GM12878 (cell line): ENCODE data around the gene ZBED5. TPM values are rescaled to one million over a fixed set of nuclear protein-coding genes. Genes with fewer than 3 reads are reported as not detected.
A peak's percentile ranks its signal among the peaks of the same experiment; 100 is the strongest.

Experiments
- BACH1 ChIP-seq: fragments of 450-650 bp; IDR thresholded peaks from 2 replicates; pipeline ENCODE4 v1.6.1; 2017; ENCODE audit warnings: mild to moderate bottlenecking, borderline replicate concordance
- CBFB ChIP-seq: IDR thresholded peaks from 2 replicates; pipeline ENCODE4 v1.6.1; 2016; ENCODE audit warnings: antibody characterized with exemption, low read depth
- DPF2 ChIP-seq: fragments of 450-650 bp; IDR thresholded peaks from 2 replicates; pipeline ENCODE4 v1.6.1; 2017; ENCODE audit warnings: mild to moderate bottlenecking
- ESRRA ChIP-seq: IDR thresholded peaks from 2 replicates; pipeline ENCODE4 v1.6.1; 2012; ENCODE audit warnings: mild to moderate bottlenecking, low read length, improper control_type of control experiment
- EZH2 ChIP-seq: IDR thresholded peaks from 2 replicates; pipeline ENCODE4 v1.6.1; 2012; ENCODE audit warnings: low read depth, mild to moderate bottlenecking, control low read depth, inconsistent platforms, low read length, borderline replicate concordance; ENCODE audit not compliant: control insufficient read depth
- FOXK2 ChIP-seq: fragments of 450-650 bp; IDR thresholded peaks from 2 replicates; pipeline ENCODE4 v1.6.1; 2017; ENCODE audit warnings: mild to moderate bottlenecking, moderate library complexity
- MYB ChIP-seq: fragments of 150-350 bp; IDR thresholded peaks from 2 replicates; pipeline ENCODE4 v1.6.1; 2014; ENCODE audit warnings: mild to moderate bottlenecking, low read depth, low read length, borderline replicate concordance
- SIN3A ChIP-seq: IDR thresholded peaks from 2 replicates; pipeline ENCODE4 v1.6.1; 2012; ENCODE audit warnings: low read depth, low read length, improper control_type of control experiment
- SMAD5 ChIP-seq: IDR thresholded peaks from 2 replicates; pipeline ENCODE4 v1.6.1; 2016; ENCODE audit warnings: antibody characterized with exemption, low read depth
- STAT1 ChIP-seq: fragments of 450-650 bp; conservative IDR thresholded peaks from 2 replicates; pipeline ENCODE4 v1.6.1; 2014; ENCODE audit warnings: antibody characterized with exemption, mild to moderate bottlenecking
- STAT3 ChIP-seq: IDR thresholded peaks from 2 replicates; pipeline ENCODE4 v1.6.1; 2011; ENCODE audit warnings: low read depth, low read length, improper control_type of control experiment
- polyA plus RNA-seq, 11 experiments: library from polyadenylated mRNA; depleted of rRNA in 4 of 11; unstranded in 6 of 11; stranded (reverse) in 5 of 11; fragments of >200 nt; fragmentation: Nextera tagmentation in 4 of 11; fragmentation: Illumina TruSeq in 1 of 11; extraction: Ambion mirVana in 4 of 11; extraction: Trizol in 1 of 11; gene quantifications; 1 replicate in 1 of 11; 2 replicates in 10 of 11; pipeline versions ENCODE4 v1.2.1 to v1.2.3, GENCODE V29; 2011 to 2016; ENCODE audit warnings: inconsistent platforms in 2 of 11, missing spikeins in 2 of 11, low read depth in 1 of 11
- total RNA-seq, 4 experiments: library from RNA; depleted of rRNA in 3 of 4; stranded (reverse); fragments of >200 nt in 3 of 4; fragmentation: Illumina TruSeq in 1 of 4; extraction: Trizol in 1 of 4; gene quantifications; 2 replicates each; pipeline versions ENCODE4 v1.2.1 to v1.2.3, GENCODE V29; 2013 to 2021
- TF ChIP-seq, protein P1 (sequence below): fragments of 450-650 bp; formaldehyde crosslinking; IDR thresholded peaks from 2 replicates; pipeline ENCODE4 v1.5.0; 2022; ENCODE audit warnings: mild to moderate bottlenecking, missing genetic modification characterization
- TF ChIP-seq, protein P2 (sequence below): IDR thresholded peaks from 2 replicates; pipeline ENCODE4 v1.6.1; 2011; ENCODE audit warnings: low read depth, mild to moderate bottlenecking, low read length, moderate library complexity, borderline replicate concordance; ENCODE audit errors: extremely low read depth
- TF ChIP-seq, protein P3 (sequence below): fragments of 450-650 bp; conservative IDR thresholded peaks from 2 replicates; pipeline ENCODE4 v1.6.1; 2017; ENCODE audit warnings: mild to moderate bottlenecking, moderate library complexity
- TF ChIP-seq, protein P4 (sequence below): fragments of 450-650 bp; IDR thresholded peaks from 2 replicates; pipeline ENCODE4 v1.6.1; 2016; ENCODE audit warnings: mild to moderate bottlenecking
- TF ChIP-seq, protein P5 (sequence below): IDR thresholded peaks from 2 replicates; pipeline ENCODE4 v1.6.1; 2011; ENCODE audit warnings: low read depth, low read length, improper control_type of control experiment, borderline replicate concordance
- TF ChIP-seq, protein P6 (sequence below), 3 experiments: IDR thresholded peaks in 2 of 3; conservative IDR thresholded peaks in 1 of 3; 2 replicates each; pipeline ENCODE4 v1.5.1; 2011; ENCODE audit warnings: low read depth in 3 of 3, low read length in 3 of 3, mild to moderate bottlenecking in 3 of 3, control low read depth in 2 of 3, moderate library complexity in 2 of 3, inconsistent platforms in 1 of 3, mixed read lengths in 1 of 3; ENCODE audit not compliant: control insufficient read depth in 2 of 3, insufficient read depth in 1 of 3; ENCODE audit errors: extremely low read depth in 1 of 3

ZBED5 gene
- total and polyA plus RNA-seq, 10 of the 15 experiments (the other 5 are each of a cell fraction or from before 2014, with no cell fraction given) = 27.3 to 86.8 (median 37.6) TPM

DNA sequence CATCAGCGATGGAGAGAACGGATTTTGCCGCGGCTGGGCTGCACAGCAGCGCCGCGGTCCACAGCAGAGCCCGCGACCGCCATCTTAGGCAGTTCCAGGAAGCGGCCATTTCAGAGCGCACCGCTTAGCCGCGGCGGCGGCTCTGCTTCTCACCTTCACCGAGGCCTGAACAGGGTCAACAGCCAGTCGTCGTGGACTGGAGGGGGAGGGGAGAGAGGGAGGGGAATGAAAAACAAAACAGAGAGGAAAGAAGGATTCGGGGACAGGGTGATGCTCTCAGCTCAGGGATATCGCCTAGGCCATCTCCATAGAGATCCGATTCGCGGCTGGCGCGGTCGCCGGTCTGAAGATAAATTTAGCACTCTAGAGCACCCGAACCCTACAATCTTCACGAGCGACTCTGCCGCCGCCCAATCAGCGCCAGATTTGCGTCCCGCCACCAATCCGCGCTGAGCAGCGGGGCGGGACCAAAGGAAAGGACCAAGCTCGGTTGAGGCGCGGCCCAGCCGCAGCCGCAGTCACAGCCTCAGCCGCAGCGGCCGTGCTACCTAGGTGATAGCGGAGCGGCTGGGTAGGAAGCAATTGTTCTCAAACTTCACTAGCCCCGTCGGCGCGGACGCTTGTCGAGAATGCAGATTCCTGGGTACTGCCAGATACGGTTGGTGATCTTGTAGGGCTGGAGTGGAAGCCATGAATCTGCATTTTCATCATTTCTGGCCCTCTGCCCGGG, at the start of gene ZBED5 (continued):
- TF ChIP-seq, protein P1, sequence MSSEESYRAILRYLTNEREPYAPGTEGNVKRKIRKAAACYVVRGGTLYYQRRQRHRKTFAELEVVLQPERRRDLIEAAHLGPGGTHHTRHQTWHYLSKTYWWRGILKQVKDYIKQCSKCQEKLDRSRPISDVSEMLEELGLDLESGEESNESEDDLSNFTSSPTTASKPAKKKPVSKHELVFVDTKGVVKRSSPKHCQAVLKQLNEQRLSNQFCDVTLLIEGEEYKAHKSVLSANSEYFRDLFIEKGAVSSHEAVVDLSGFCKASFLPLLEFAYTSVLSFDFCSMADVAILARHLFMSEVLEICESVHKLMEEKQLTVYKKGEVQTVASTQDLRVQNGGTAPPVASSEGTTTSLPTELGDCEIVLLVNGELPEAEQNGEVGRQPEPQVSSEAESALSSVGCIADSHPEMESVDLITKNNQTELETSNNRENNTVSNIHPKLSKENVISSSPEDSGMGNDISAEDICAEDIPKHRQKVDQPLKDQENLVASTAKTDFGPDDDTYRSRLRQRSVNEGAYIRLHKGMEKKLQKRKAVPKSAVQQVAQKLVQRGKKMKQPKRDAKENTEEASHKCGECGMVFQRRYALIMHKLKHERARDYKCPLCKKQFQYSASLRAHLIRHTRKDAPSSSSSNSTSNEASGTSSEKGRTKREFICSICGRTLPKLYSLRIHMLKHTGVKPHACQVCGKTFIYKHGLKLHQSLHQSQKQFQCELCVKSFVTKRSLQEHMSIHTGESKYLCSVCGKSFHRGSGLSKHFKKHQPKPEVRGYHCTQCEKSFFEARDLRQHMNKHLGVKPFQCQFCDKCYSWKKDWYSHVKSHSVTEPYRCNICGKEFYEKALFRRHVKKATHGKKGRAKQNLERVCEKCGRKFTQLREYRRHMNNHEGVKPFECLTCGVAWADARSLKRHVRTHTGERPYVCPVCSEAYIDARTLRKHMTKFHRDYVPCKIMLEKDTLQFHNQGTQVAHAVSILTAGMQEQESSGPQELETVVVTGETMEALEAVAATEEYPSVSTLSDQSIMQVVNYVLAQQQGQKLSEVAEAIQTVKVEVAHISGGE (CRISPR knock-in tag) = no peak
- peak; percentile 57; the same call in 1 of the 2 replicates for TF ChIP-seq ESRRA
- peak; percentile 49 for TF ChIP-seq SMAD5
- peak; percentile 95 for TF ChIP-seq CBFB
- TF ChIP-seq STAT1 = 0 out of 2 replicates have a peak, but pooled peaks have one; percentile 52
- TF ChIP-seq, protein P2, sequence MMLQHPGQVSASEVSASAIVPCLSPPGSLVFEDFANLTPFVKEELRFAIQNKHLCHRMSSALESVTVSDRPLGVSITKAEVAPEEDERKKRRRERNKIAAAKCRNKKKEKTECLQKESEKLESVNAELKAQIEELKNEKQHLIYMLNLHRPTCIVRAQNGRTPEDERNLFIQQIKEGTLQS = no peak
- no peak for TF ChIP-seq FOXK2
- TF ChIP-seq, protein P3, sequence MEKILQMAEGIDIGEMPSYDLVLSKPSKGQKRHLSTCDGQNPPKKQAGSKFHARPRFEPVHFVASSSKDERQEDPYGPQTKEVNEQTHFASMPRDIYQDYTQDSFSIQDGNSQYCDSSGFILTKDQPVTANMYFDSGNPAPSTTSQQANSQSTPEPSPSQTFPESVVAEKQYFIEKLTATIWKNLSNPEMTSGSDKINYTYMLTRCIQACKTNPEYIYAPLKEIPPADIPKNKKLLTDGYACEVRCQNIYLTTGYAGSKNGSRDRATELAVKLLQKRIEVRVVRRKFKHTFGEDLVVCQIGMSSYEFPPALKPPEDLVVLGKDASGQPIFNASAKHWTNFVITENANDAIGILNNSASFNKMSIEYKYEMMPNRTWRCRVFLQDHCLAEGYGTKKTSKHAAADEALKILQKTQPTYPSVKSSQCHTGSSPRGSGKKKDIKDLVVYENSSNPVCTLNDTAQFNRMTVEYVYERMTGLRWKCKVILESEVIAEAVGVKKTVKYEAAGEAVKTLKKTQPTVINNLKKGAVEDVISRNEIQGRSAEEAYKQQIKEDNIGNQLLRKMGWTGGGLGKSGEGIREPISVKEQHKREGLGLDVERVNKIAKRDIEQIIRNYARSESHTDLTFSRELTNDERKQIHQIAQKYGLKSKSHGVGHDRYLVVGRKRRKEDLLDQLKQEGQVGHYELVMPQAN = peak; percentile 38
- TF ChIP-seq MYB = no peak
- peak; percentile 91 for TF ChIP-seq DPF2
- TF ChIP-seq, protein P4, sequence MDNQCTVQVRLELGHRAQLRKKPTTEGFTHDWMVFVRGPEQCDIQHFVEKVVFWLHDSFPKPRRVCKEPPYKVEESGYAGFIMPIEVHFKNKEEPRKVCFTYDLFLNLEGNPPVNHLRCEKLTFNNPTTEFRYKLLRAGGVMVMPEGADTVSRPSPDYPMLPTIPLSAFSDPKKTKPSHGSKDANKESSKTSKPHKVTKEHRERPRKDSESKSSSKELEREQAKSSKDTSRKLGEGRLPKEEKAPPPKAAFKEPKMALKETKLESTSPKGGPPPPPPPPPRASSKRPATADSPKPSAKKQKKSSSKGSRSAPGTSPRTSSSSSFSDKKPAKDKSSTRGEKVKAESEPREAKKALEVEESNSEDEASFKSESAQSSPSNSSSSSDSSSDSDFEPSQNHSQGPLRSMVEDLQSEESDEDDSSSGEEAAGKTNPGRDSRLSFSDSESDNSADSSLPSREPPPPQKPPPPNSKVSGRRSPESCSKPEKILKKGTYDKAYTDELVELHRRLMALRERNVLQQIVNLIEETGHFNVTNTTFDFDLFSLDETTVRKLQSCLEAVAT = peak; percentile 94
- TF ChIP-seq BACH1 = no peak
- TF ChIP-seq, protein P5, sequence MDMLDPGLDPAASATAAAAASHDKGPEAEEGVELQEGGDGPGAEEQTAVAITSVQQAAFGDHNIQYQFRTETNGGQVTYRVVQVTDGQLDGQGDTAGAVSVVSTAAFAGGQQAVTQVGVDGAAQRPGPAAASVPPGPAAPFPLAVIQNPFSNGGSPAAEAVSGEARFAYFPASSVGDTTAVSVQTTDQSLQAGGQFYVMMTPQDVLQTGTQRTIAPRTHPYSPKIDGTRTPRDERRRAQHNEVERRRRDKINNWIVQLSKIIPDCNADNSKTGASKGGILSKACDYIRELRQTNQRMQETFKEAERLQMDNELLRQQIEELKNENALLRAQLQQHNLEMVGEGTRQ = no peak
- no peak for TF ChIP-seq EZH2
- TF ChIP-seq SIN3A = peak; percentile 66; the same call in 1 of the 2 replicates
- TF ChIP-seq, protein P6, sequence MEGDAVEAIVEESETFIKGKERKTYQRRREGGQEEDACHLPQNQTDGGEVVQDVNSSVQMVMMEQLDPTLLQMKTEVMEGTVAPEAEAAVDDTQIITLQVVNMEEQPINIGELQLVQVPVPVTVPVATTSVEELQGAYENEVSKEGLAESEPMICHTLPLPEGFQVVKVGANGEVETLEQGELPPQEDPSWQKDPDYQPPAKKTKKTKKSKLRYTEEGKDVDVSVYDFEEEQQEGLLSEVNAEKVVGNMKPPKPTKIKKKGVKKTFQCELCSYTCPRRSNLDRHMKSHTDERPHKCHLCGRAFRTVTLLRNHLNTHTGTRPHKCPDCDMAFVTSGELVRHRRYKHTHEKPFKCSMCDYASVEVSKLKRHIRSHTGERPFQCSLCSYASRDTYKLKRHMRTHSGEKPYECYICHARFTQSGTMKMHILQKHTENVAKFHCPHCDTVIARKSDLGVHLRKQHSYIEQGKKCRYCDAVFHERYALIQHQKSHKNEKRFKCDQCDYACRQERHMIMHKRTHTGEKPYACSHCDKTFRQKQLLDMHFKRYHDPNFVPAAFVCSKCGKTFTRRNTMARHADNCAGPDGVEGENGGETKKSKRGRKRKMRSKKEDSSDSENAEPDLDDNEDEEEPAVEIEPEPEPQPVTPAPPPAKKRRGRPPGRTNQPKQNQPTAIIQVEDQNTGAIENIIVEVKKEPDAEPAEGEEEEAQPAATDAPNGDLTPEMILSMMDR (IDR thresholded peaks at IDR 0.05 in 2 of 3, conservative IDR thresholded peaks at IDR 0.05 in 1 of 3; ENCODE audit: control insufficient read depth in 2 of 3, extremely low read depth in 1 of 3, insufficient read depth in 1 of 3, low read depth in 3 of 3, low read length in 3 of 3) = peak in 2 of 3 experiments; percentile 1 to 4; a peak in 1 of 6 replicates
- TF ChIP-seq STAT3 = no peak
